Effector memory CD8-positive, alpha-beta T cell (primary cell): ENCODE data around the gene CASP4.
A peak's percentile ranks its signal among the peaks of the same experiment; 100 is the strongest.

ENCODE experiments used
- ATAC-seq: fragments of 150-1000 bp; cut with Tn5 transposase; replicated peaks from 2 replicates; pipeline ENCODE4 v1.10.0; 2021; ENCODE audit warnings: mild to moderate bottlenecking, moderate library complexity
- DNase-seq, 3 experiments: peaks; one replicate each; pipeline ENCODE4 v3.0.0; 2021
- H3K27ac Mint-ChIP-seq, 2 donors: one replicate each; pipeline ENCODE4 v1.8.0; 2022; ENCODE audit warnings: mild to moderate bottlenecking in 2 of 2, mixed read lengths in 2 of 2, moderate library complexity in 2 of 2
- H3K27me3 Mint-ChIP-seq, 2 donors: one replicate each; pipeline ENCODE4 v1.8.0; 2022; ENCODE audit warnings: mixed read lengths in 2 of 2
- H3K36me3 Mint-ChIP-seq: one replicate; pipeline ENCODE4 v1.8.0; 2022; ENCODE audit warnings: mild to moderate bottlenecking, moderate library complexity, mixed read lengths; ENCODE audit not compliant: insufficient read depth
- H3K4me1 Mint-ChIP-seq, 2 donors: one replicate each; pipeline ENCODE4 v1.8.0; 2022; ENCODE audit warnings: low read depth in 2 of 2, mixed read lengths in 2 of 2
- H3K4me3 Mint-ChIP-seq, 2 donors: one replicate each; pipeline ENCODE4 v1.8.0; 2022; ENCODE audit warnings: mild to moderate bottlenecking in 2 of 2, mixed read lengths in 2 of 2, moderate library complexity in 2 of 2
- H3K9me3 Mint-ChIP-seq, 2 donors: one replicate each; pipeline ENCODE4 v1.8.0; 2022; ENCODE audit warnings: mixed read lengths in 2 of 2
- total RNA-seq, 9 experiments: gene quantifications; one replicate each; lab custom pipeline; 2026; lab: John Stamatoyannopoulos, UW

Gene CASP4
- total RNA-seq = 58.3 to 138 (median 96.5) reads per million in 9 experiments

- peak in 1 of 3 experiments; percentile 18 for DNase-seq
Measured at GRCh38 chr11:104968355-104968855, at the start of gene CASP4. CASP4 (minus strand) TSS chr11:104968574; CDS start chr11:104968525, 49 bp downstream.

GRCh38 chr11:105007463-105007862 lies 39.1 kb upstream of the CASP4 start:
- H3K4me3 Mint-ChIP-seq = no peak overlapping the region
- ATAC-seq = no peak
- H3K9me3 Mint-ChIP-seq = no peaks in the 10 kb centered on the region
- DNase-seq = no peak
- H3K36me3 Mint-ChIP-seq = no peaks in the 10 kb centered on the region
- H3K4me1 Mint-ChIP-seq = no peaks in the 10 kb centered on the region
- no peaks in the 10 kb centered on the region for H3K27me3 Mint-ChIP-seq
- no peak overlapping the region for H3K27ac Mint-ChIP-seq

More at GRCh38 chr11:104968355-104968855, at the start of gene CASP4:
- no peaks in the 10 kb centered on the region for H3K27me3 Mint-ChIP-seq
- H3K27ac Mint-ChIP-seq = peak within 1 kb of the TSS; percentile 92 to 99
- ATAC-seq = peak; percentile 80
- peaks cover 38 to 39% of the 10 kb centered on the region in 2 donors for H3K4me1 Mint-ChIP-seq
- peak within 1 kb of the TSS; percentile 87 to 99 for H3K4me3 Mint-ChIP-seq
- H3K9me3 Mint-ChIP-seq = peaks cover 0 to 10% of the 10 kb centered on the region in 2 donors
- H3K36me3 Mint-ChIP-seq = no peaks in the 10 kb centered on the region

- Mint-ChIP-seq H3K4me1 (peaks cover 5 to 6% of the 10 kb centered on the region in 2 donors), H3K9me3 (no peaks in the 10 kb centered on the region), H3K27ac (no peak overlapping the region), H3K36me3 (no peaks in the 10 kb centered on the region), H3K27me3 (no peaks in the 10 kb centered on the region), H3K4me3 (no peak overlapping the region)
- ATAC-seq = no peak
- DNase-seq = no peak
Measured at GRCh38 chr11:105005451-105005845, 37.1 kb upstream of the CASP4 start.

GRCh38 chr11:105004021-105004420 lies 35.6 kb upstream of the CASP4 start:
- ATAC-seq (no peak), DNase-seq (no peak)
- Mint-ChIP-seq H3K27ac (no peak overlapping the region), H3K36me3 (no peaks in the 10 kb centered on the region), H3K4me3 (no peak overlapping the region), H3K9me3 (no peaks in the 10 kb centered on the region), H3K27me3 (no peaks in the 10 kb centered on the region), H3K4me1 (peaks cover 6 to 7% of the 10 kb centered on the region in 2 donors)

GRCh38 chr11:105003151-105003550 lies 34.8 kb upstream of the CASP4 start:
- Mint-ChIP-seq H3K4me1 (peaks cover 6 to 7% of the 10 kb centered on the region in 2 donors), H3K36me3 (no peaks in the 10 kb centered on the region), H3K4me3 (no peak overlapping the region), H3K27me3 (no peaks in the 10 kb centered on the region), H3K9me3 (no peaks in the 10 kb centered on the region), H3K27ac (no peak overlapping the region)
- DNase-seq (no peak), ATAC-seq (no peak)

DNA sequence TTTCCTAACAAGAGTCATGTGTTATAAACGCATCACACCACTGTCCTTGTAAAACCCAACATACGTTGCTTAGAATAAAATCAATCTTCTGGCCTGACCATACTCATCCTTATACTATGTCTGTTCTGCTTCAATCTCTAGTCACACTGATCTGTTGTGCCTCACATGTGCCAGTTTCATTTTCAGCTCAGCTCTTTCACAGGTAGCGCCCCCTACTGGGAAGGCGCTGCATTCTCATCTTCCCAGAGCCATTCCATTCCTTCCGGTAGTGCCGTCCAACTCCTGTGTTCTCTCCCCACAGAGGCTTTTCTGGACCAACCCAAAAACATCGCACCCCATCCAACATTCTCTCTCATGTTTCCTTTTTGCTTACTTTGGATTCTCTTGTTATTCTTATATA lies 32.4 kb upstream of the CASP4 start:
- Mint-ChIP-seq H3K27me3 (no peaks in the 10 kb centered on the region), H3K4me3 (peak overlapping the region in 1 of 2 donors; percentile 6), H3K36me3 (no peaks in the 10 kb centered on the region), H3K27ac (no peak overlapping the region), H3K9me3 (no peaks in the 10 kb centered on the region), H3K4me1 (peaks cover 6 to 7% of the 10 kb centered on the region in 2 donors)
- peak; percentile 50 to 57 (median 56) for DNase-seq
- ATAC-seq = peak; percentile 97

- Mint-ChIP-seq H3K27ac (no peak overlapping the region), H3K4me1 (peaks cover 6 to 7% of the 10 kb centered on the region in 2 donors), H3K27me3 (no peaks in the 10 kb centered on the region), H3K36me3 (no peaks in the 10 kb centered on the region), H3K4me3 (no peak overlapping the region), H3K9me3 (no peaks in the 10 kb centered on the region)
- peak; percentile 40 for ATAC-seq
- peak in 1 of 3 experiments; percentile 5 for DNase-seq
Measured at GRCh38 chr11:105000167-105000566, 31.8 kb upstream of the CASP4 start.

DNA sequence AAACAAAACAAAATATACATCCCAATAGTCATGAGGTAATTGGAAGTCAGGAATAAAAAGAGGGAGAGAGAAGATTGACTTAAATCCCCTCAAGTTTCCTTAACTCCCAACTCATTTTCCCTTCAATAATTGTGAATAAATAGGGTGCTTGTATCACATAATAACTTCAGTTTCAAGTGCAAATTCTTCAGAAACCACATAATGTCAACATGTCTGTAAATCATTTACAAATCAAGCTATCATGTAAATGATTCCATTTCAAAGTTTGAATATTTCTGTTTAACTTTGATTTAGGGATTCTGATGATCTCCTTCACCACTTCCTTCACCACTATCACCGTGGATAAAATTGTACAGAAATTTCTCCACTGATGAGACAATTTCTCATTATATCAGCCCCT lies 31.3 kb upstream of the CASP4 start:
- H3K4me1 Mint-ChIP-seq = peaks cover 6 to 8% of the 10 kb centered on the region in 2 donors
- no peaks in the 10 kb centered on the region for H3K36me3 Mint-ChIP-seq
- ATAC-seq (no peak), DNase-seq (no peak)
- H3K9me3 Mint-ChIP-seq = no peaks in the 10 kb centered on the region
- H3K27ac Mint-ChIP-seq = no peak overlapping the region
- H3K27me3 Mint-ChIP-seq = no peaks in the 10 kb centered on the region
- H3K4me3 Mint-ChIP-seq = no peak overlapping the region

DNA sequence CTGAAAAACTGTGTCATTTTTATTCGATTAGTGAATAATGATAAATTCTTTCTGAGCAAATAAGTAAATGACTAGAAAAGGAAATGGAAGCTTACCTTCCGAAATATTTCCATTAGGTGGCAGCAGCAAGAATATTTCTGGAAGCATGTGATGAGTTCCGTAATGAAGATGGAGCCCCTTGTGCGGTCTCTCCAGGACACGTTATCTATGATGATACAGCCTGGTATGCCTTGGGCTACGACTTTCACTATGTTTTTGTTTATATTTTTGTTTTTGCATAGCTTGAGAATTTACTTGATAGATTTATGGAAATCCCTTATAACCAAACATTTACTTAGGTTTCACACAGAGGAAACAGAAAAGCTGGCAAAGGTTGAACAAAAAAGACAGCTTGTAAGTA lies 28.9 kb upstream of the CASP4 start:
- Mint-ChIP-seq H3K9me3 (no peaks in the 10 kb centered on the region), H3K4me1 (peaks cover 11 to 16% of the 10 kb centered on the region in 2 donors), H3K27me3 (no peaks in the 10 kb centered on the region), H3K36me3 (no peaks in the 10 kb centered on the region), H3K4me3 (no peak overlapping the region), H3K27ac (no peak overlapping the region)
- DNase-seq (no peak), ATAC-seq (no peak)

GRCh38 chr11:104995001-104995408 lies 26.6 kb upstream of the CASP4 start:
- Mint-ChIP-seq H3K9me3 (no peaks in the 10 kb centered on the region), H3K4me3 (no peak overlapping the region), H3K27me3 (no peaks in the 10 kb centered on the region), H3K27ac (no peak overlapping the region), H3K36me3 (no peaks in the 10 kb centered on the region), H3K4me1 (peaks cover 5 to 9% of the 10 kb centered on the region in 2 donors)
- DNase-seq (no peak), ATAC-seq (no peak)

GRCh38 chr11:104992781-104993180 lies 24.4 kb upstream of the CASP4 start:
- Mint-ChIP-seq H3K27ac (no peak overlapping the region), H3K4me3 (no peak overlapping the region), H3K36me3 (no peaks in the 10 kb centered on the region), H3K27me3 (no peaks in the 10 kb centered on the region), H3K4me1 (peaks cover 4 to 9% of the 10 kb centered on the region in 2 donors), H3K9me3 (no peaks in the 10 kb centered on the region)
- DNase-seq (no peak), ATAC-seq (no peak)

DNA sequence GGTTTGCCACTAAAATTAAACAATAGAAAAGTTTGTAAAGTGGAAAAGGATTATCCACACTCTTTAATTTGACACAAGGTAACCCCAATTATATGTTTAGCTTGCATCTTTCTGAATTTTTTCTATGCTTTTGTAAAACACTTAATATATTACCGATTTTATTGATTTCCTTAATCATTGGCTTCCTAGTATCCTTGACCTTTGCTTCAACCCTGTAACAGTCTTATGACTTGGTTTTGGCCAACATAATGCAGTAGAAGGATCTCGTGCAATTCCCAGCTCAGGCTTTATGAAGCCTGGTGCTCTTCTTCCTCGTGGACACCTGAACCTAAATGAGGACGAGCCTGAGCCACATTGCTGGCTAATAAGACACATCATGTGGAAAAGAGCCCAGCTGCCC lies 23.6 kb upstream of the CASP4 start:
- H3K36me3 Mint-ChIP-seq = no peaks in the 10 kb centered on the region
- no peak for ATAC-seq
- no peaks in the 10 kb centered on the region for H3K9me3 Mint-ChIP-seq
- no peak for DNase-seq
- peaks cover 4 to 9% of the 10 kb centered on the region in 2 donors for H3K4me1 Mint-ChIP-seq
- no peaks in the 10 kb centered on the region for H3K27me3 Mint-ChIP-seq
- H3K4me3 Mint-ChIP-seq = no peak overlapping the region
- H3K27ac Mint-ChIP-seq = no peak overlapping the region

DNA sequence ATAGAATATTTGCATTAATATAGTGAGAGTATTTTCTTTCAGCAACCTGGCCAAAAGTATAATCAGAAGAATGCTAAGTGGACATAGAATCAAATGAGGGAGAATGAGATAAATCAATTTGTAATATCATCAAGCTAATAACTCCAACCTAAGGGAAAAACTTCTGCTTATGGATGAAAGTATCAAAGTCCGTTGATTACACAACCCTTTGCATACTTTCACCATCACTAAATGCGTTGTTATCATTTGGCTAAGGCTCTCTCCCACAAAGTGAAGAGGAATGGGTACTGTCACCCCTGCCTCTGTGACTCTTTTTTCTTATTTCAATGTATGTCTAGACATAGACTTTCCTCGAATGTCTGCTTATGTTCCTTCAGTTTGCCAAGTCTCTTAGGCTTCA lies 16.4 kb upstream of the CASP4 start:
- no peak overlapping the region for H3K27ac Mint-ChIP-seq
- no peaks in the 10 kb centered on the region for H3K36me3 Mint-ChIP-seq
- no peak for ATAC-seq

GRCh38 chr11:104979839-104980238 lies 11.5 kb upstream of the CASP4 start:
- Mint-ChIP-seq H3K4me1 (no peaks in the 10 kb centered on the region), H3K27me3 (no peaks in the 10 kb centered on the region), H3K36me3 (no peaks in the 10 kb centered on the region), H3K27ac (no peak overlapping the region), H3K4me3 (no peak overlapping the region), H3K9me3 (no peaks in the 10 kb centered on the region)
- ATAC-seq (no peak), DNase-seq (no peak)

More for the DNA sequence above, 16.4 kb upstream of the CASP4 start:
- H3K4me3 Mint-ChIP-seq = no peak overlapping the region
- DNase-seq = no peak
- H3K4me1 Mint-ChIP-seq = no peaks in the 10 kb centered on the region
- H3K9me3 Mint-ChIP-seq = no peaks in the 10 kb centered on the region
- H3K27me3 Mint-ChIP-seq = no peaks in the 10 kb centered on the region
